ENCODE measurements around the gene KREMEN2. TPM values are rescaled to one million over a fixed set of nuclear protein-coding genes. Genes with fewer than 3 reads are reported as not detected.

KREMEN2 gene
- total and polyA plus RNA-seq, 2 of the 13 experiments (the other 11 are each of a cell fraction or from before 2014, with no cell fraction given) = 0.48 to 1.2 TPM

- TF ChIP-seq HNF1A (IDR thresholded peaks at IDR 0.05; ENCODE audit: low read depth) (no peak), HNF1A (CRISPR knock-in tag; IDR thresholded peaks at IDR 0.05; ENCODE audit: borderline replicate concordance) (no peak), ZNF275 (CRISPR knock-in tag; IDR thresholded peaks at IDR 0.05; ENCODE audit: borderline replicate concordance) (no peak), SRSF1 (optimal IDR thresholded peaks at IDR 0.05; ENCODE audit: low read depth, low read length) (peak; percentile 76), NCOA1 (CRISPR knock-in tag; IDR thresholded peaks at IDR 0.05) (no peak), SMYD3 (CRISPR knock-in tag; IDR thresholded peaks at IDR 0.05) (no peak), ZNF362 (CRISPR knock-in tag; IDR thresholded peaks at IDR 0.05; ENCODE audit: borderline replicate concordance) (0 out of 2 replicates have a peak, but pooled peaks have one; percentile 0), ZBTB25 (CRISPR knock-in tag; IDR thresholded peaks at IDR 0.05) (no peak), ZNF414 (CRISPR knock-in tag; IDR thresholded peaks at IDR 0.05) (peak; percentile 33; the same call in 1 of the 2 replicates), ZNF512B (CRISPR knock-in tag; IDR thresholded peaks at IDR 0.05; ENCODE audit: borderline replicate concordance) (no peak), SIX4 (CRISPR knock-in tag; IDR thresholded peaks at IDR 0.05) (no peak), HNRNPLL (IDR thresholded peaks at IDR 0.05; ENCODE audit: low read depth, low read length, poor library complexity, severe bottlenecking) (peak; percentile 35), ZNF619 (CRISPR knock-in tag; IDR thresholded peaks at IDR 0.05) (peak; percentile 18; the same call in 1 of the 2 replicates), ZSCAN25 (CRISPR knock-in tag; IDR thresholded peaks at IDR 0.05) (peak; percentile 99), ZNF121 (CRISPR knock-in tag; IDR thresholded peaks at IDR 0.05) (no peak), CCAR2 (optimal IDR thresholded peaks at IDR 0.05; ENCODE audit: low read depth, low read length) (no peak)
These were observed 5.8 kb downstream of the KREMEN2 start (continued) for GRCh38 chr16:2969545-2970521.

Data from HepG2 (cell line).